PFSK-1 (cell line): ENCODE measurements around the gene GSDME.

Source experiments
- SIN3A ChIP-seq: IDR thresholded peaks from 2 replicates; pipeline ENCODE4 v1.6.1; 2012; ENCODE audit warnings: mild to moderate bottlenecking, low read length, moderate library complexity, borderline replicate concordance; ENCODE audit not compliant: insufficient read depth
- TF ChIP-seq, protein P1 (sequence below), 2 experiments: IDR thresholded peaks; 2 replicates each; pipeline versions ENCODE4 v1.6.1 to v1.8.0; 2011 to 2012; ENCODE audit warnings: low read depth in 2 of 2, low read length in 2 of 2, control low read depth in 1 of 2, inconsistent platforms in 1 of 2, mild to moderate bottlenecking in 1 of 2, moderate library complexity in 1 of 2; ENCODE audit not compliant: insufficient read depth in 1 of 2

DNA sequence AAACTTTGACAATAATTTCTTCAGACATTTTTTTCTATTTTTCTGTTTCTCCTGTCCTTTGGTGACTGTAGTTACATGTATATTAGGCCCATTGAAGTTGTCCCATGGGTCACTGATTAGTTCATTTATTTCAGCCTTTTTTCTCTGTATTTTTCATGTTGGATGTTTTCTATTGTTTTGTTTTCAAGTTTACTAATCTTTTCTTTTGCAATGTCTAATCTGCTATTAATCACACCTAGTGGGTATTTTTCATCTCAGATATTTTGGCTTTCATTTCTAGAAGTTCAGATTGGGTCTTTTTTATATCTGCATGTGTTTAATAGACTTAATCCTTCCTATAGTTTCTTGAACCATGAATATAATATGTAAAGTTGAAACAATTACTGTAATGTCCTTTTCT, 99.3 kb downstream of the GSDME start:
- TF ChIP-seq SIN3A: no peak
- TF ChIP-seq, protein P1, sequence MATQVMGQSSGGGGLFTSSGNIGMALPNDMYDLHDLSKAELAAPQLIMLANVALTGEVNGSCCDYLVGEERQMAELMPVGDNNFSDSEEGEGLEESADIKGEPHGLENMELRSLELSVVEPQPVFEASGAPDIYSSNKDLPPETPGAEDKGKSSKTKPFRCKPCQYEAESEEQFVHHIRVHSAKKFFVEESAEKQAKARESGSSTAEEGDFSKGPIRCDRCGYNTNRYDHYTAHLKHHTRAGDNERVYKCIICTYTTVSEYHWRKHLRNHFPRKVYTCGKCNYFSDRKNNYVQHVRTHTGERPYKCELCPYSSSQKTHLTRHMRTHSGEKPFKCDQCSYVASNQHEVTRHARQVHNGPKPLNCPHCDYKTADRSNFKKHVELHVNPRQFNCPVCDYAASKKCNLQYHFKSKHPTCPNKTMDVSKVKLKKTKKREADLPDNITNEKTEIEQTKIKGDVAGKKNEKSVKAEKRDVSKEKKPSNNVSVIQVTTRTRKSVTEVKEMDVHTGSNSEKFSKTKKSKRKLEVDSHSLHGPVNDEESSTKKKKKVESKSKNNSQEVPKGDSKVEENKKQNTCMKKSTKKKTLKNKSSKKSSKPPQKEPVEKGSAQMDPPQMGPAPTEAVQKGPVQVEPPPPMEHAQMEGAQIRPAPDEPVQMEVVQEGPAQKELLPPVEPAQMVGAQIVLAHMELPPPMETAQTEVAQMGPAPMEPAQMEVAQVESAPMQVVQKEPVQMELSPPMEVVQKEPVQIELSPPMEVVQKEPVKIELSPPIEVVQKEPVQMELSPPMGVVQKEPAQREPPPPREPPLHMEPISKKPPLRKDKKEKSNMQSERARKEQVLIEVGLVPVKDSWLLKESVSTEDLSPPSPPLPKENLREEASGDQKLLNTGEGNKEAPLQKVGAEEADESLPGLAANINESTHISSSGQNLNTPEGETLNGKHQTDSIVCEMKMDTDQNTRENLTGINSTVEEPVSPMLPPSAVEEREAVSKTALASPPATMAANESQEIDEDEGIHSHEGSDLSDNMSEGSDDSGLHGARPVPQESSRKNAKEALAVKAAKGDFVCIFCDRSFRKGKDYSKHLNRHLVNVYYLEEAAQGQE (IDR thresholded peaks at IDR 0.05; ENCODE audit: insufficient read depth in 1 of 2, low read depth in 2 of 2, low read length in 2 of 2): no peak
